ENCODE data around the gene BORCS8. TPM values are rescaled to one million over a fixed set of nuclear protein-coding genes. Genes with fewer than 3 reads are reported as not detected.

The BORCS8 gene
- total and polyA plus RNA-seq, 2 donors (not counting 3 experiments of a cell fraction or from before 2014, with no cell fraction given), result 37.4 to 45.8 TPM

DNA sequence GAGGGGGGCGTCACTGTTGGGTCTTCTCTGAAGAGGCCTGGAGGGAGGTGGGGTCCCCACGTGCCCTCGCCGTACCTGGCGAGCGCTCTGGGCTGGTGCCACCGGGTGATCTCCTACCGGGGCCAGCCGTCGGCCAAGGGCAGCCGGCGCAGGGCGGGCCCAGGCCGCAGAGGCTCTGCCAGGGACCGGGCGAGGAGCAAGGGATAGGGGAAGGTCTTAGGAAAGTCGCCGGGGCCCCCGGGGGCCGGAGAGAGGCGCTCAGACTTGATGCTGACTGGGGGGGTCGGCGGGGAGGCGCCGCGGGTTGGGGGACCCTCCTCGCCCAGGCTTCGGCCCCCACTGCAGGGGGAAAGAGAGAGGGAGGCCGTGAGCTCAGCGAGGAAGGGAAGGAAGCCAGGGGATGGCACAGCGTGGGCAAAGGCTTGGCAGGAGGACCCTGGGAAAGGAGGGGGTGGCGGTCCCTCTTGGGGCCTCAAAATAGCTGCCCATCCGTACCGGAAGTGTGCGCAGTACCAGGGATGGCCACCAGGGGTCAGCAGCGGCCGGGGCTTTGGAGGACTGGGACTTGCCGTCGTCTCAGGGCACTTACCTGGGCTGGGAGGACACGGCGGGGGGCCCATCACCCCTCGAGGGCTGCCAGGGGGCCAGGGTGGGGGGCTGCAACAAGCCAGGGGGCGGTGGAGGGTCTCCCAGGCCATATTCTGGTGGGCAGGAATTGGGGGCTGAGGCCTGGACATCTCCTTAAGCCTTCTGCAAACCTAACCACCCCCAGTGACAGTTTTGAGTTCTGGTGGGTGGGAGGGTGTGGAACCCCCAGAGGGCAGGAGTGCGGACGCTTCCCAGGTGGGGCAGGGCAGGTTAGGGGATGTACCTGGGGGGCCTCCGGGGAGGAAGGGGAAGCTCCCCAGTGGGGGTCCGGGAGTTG lies 46.0 kb downstream of the BORCS8 start:
- no peaks in the 10 kb centered on the region for H3K27me3 ChIP-seq (ENCODE audit: control insufficient read depth in 2 of 2, insufficient read depth in 2 of 2, low read length in 2 of 2)
- no peak overlapping the region for H3K4me2 ChIP-seq (ENCODE audit: insufficient read depth, low read length)
- ChIA-PET POLR2A (no interaction called here), CTCF (interaction anchor here (0.5 to 3.9 kb wide), 17 partner anchors 10 to 344 kb away, joined by 3 to 23 read pairs (median 4); partner anchors contain the start of gene MEF2B)
- dilution Hi-C loops (cut with MboI; ENCODE audit: extremely low pct_ligation_motif_present, low sequenced_read_pairs), result no loop called here
- H3K4me3 ChIP-seq (replicated peaks in 1 of 3; ENCODE audit: insufficient read depth in 1 of 3, low read depth in 1 of 3, low read length in 3 of 3), result no peak overlapping the region
- no peaks in the 10 kb centered on the region for H3K79me2 ChIP-seq (ENCODE audit: control insufficient read depth, insufficient read depth, low read length)
- FAIRE-seq (peak; percentile 54), DNase-seq (ENCODE audit: low read depth, low spot score) (peak; percentile 59)
- no peak overlapping the region for H3K27ac ChIP-seq (ENCODE audit: insufficient read depth, low read depth, low read length)
- no TSS peak for BruUV-seq (replicated peaks)
- no peaks in the 10 kb centered on the region for H3K4me1 ChIP-seq (ENCODE audit: control insufficient read depth, extremely low read depth, insufficient read depth, low read length)
- H3K9me1 ChIP-seq (replicated peaks; ENCODE audit: control insufficient read depth, extremely low read depth, insufficient read depth, low read length), result no peaks in the 10 kb centered on the region
- H3K9me3 ChIP-seq (replicated peaks; ENCODE audit: control insufficient read depth, insufficient read depth, low read length), result no peaks in the 10 kb centered on the region
- peak overlapping the region; percentile 99 for H2AFZ ChIP-seq (ENCODE audit: low read depth, low read length)
- no peaks in the 10 kb centered on the region for H4K20me1 ChIP-seq (replicated peaks; ENCODE audit: control insufficient read depth, extremely low read depth, insufficient read depth, low read length)
- H3K36me3 ChIP-seq (ENCODE audit: control insufficient read depth in 2 of 2, extremely low read depth in 1 of 2, insufficient read depth in 2 of 2, low read length in 2 of 2), result no peaks in the 10 kb centered on the region
- TF ChIP-seq, protein P1, sequence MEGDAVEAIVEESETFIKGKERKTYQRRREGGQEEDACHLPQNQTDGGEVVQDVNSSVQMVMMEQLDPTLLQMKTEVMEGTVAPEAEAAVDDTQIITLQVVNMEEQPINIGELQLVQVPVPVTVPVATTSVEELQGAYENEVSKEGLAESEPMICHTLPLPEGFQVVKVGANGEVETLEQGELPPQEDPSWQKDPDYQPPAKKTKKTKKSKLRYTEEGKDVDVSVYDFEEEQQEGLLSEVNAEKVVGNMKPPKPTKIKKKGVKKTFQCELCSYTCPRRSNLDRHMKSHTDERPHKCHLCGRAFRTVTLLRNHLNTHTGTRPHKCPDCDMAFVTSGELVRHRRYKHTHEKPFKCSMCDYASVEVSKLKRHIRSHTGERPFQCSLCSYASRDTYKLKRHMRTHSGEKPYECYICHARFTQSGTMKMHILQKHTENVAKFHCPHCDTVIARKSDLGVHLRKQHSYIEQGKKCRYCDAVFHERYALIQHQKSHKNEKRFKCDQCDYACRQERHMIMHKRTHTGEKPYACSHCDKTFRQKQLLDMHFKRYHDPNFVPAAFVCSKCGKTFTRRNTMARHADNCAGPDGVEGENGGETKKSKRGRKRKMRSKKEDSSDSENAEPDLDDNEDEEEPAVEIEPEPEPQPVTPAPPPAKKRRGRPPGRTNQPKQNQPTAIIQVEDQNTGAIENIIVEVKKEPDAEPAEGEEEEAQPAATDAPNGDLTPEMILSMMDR (IDR thresholded peaks at IDR 0.05; ENCODE audit: extremely low read depth in 1 of 2, insufficient read depth in 1 of 2, low read depth in 1 of 2, low read length in 2 of 2), result peak; percentile 80 to 97
- TF ChIP-seq EZH2 (IDR thresholded peaks at IDR 0.05; ENCODE audit: borderline replicate concordance, low read depth, low read length, severe bottlenecking), result no peak
- intact Hi-C loops (cut with micrococcal nuclease), result loop anchor here (1.0 kb wide), 3 partner anchors 29 to 344 kb away; no protein-coding TSS in a partner anchor
- H3K9ac ChIP-seq (replicated peaks; ENCODE audit: extremely low read depth, insufficient read depth, low read length), result no peak overlapping the region

DNA sequence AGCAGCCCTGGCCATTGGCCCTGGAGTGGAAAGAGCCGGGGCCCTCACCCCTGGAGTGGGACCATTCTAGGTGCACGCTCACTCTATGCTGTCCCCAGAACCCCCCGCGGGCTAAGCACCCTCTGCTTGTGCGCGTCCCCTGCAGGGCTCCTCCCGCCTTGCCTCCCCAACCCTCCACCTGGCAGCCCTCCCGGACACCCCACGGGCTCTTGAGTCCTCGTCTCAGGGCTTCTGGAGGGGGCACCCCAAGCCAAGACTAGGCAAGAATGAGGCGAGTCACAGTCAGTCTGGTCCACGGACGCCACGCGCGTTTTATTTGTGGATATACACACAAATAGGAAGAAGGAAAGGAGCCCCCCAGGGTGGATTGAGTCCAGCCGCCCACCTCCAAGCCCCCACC lies 46.7 kb downstream of the BORCS8 start:
- intact Hi-C loops (cut with micrococcal nuclease) (no loop called here), dilution Hi-C loops (cut with MboI; ENCODE audit: extremely low pct_ligation_motif_present, low sequenced_read_pairs) (no loop called here)
- Histone ChIP-seq H3K36me3 (ENCODE audit: control insufficient read depth in 2 of 2, extremely low read depth in 1 of 2, insufficient read depth in 2 of 2, low read length in 2 of 2) (no peaks in the 10 kb centered on the region), H4K20me1 (replicated peaks; ENCODE audit: control insufficient read depth, extremely low read depth, insufficient read depth, low read length) (no peaks in the 10 kb centered on the region), H3K9me3 (replicated peaks; ENCODE audit: control insufficient read depth, insufficient read depth, low read length) (no peaks in the 10 kb centered on the region), H3K9me1 (replicated peaks; ENCODE audit: control insufficient read depth, extremely low read depth, insufficient read depth, low read length) (no peaks in the 10 kb centered on the region), H3K27me3 (ENCODE audit: control insufficient read depth in 2 of 2, insufficient read depth in 2 of 2, low read length in 2 of 2) (no peaks in the 10 kb centered on the region), H3K4me1 (ENCODE audit: control insufficient read depth, extremely low read depth, insufficient read depth, low read length) (no peaks in the 10 kb centered on the region), H3K4me3 (replicated peaks in 1 of 3; ENCODE audit: insufficient read depth in 1 of 3, low read depth in 1 of 3, low read length in 3 of 3) (no peak overlapping the region), H3K9ac (replicated peaks; ENCODE audit: extremely low read depth, insufficient read depth, low read length) (no peak overlapping the region), H3K4me2 (ENCODE audit: insufficient read depth, low read length) (no peak overlapping the region), H3K79me2 (ENCODE audit: control insufficient read depth, insufficient read depth, low read length) (no peaks in the 10 kb centered on the region), H2AFZ (ENCODE audit: low read depth, low read length) (no peak overlapping the region), H3K27ac (ENCODE audit: insufficient read depth, low read depth, low read length) (no peak overlapping the region)
- POLR2A ChIA-PET, result no interaction called here
- FAIRE-seq (no peak), DNase-seq (ENCODE audit: low read depth, low spot score) (no peak)
- CTCF ChIA-PET, result interaction anchor here (0.5 to 3.9 kb wide), 16 partner anchors 10 to 345 kb away, joined by 3 to 23 read pairs (median 4); partner anchors contain the start of gene MEF2B
- TF ChIP-seq, protein P1 (IDR thresholded peaks at IDR 0.05; ENCODE audit: extremely low read depth in 1 of 2, insufficient read depth in 1 of 2, low read depth in 1 of 2, low read length in 2 of 2), result no peak
- no peak for TF ChIP-seq MYC (IDR thresholded peaks at IDR 0.05; ENCODE audit: low read depth, low read length)
- no peak for TF ChIP-seq EZH2 (IDR thresholded peaks at IDR 0.05; ENCODE audit: borderline replicate concordance, low read depth, low read length, severe bottlenecking)
- no peak for TF ChIP-seq POLR2A (IDR thresholded peaks at IDR 0.05; ENCODE audit: low read depth, low read length)
- TF ChIP-seq POLR2AphosphoS5 (IDR thresholded peaks at IDR 0.05; ENCODE audit: insufficient read depth, low read depth, low read length), result no peak
- TF ChIP-seq, protein P2, sequence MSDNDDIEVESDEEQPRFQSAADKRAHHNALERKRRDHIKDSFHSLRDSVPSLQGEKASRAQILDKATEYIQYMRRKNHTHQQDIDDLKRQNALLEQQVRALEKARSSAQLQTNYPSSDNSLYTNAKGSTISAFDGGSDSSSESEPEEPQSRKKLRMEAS (IDR thresholded peaks at IDR 0.05; ENCODE audit: insufficient read depth, insufficient read length), result no peak
- TF ChIP-seq GATA2 (IDR thresholded peaks at IDR 0.05; ENCODE audit: insufficient read depth, insufficient read length, low read depth, low read length), result no peak
- TF ChIP-seq JUN (IDR thresholded peaks at IDR 0.05; ENCODE audit: borderline replicate concordance, insufficient read depth, insufficient read length, low read depth), result no peak
- no peak for TF ChIP-seq FOS (IDR thresholded peaks at IDR 0.05; ENCODE audit: borderline replicate concordance, insufficient read depth, low read length)
- BruUV-seq (replicated peaks), result no TSS peak
